CD14-positive monocyte (primary cell): ENCODE data around the gene SUCO. TPM values are rescaled to one million over a fixed set of nuclear protein-coding genes. Genes with fewer than 3 reads are reported as not detected.

Experiments
- DNase-seq, 3 donors: peaks; one replicate each; pipeline ENCODE4 v3.0.0-alpha.2; 2011 to 2022
- H2AFZ ChIP-seq: 2 replicates; pipeline ENCODE4 v1.6.0; 2012; ENCODE audit warnings: mild to moderate bottlenecking, low read depth, low read length, inconsistent platforms; ENCODE audit not compliant: insufficient read depth, poor library complexity, severe bottlenecking
- H3K27ac ChIP-seq, 2 donors: 1 replicate in 1 of 2; 2 replicates in 1 of 2; pipeline ENCODE4 v1.5.1; 2012 to 2013; ENCODE audit warnings: low read length in 2 of 2, control low read depth in 1 of 2, inconsistent platforms in 1 of 2, low read depth in 1 of 2, mild to moderate bottlenecking in 1 of 2
- H3K27me3 ChIP-seq, 2 donors: one replicate each; pipeline versions ENCODE4 v1.6.0 to v1.6.1; 2011 to 2013; ENCODE audit warnings: low read length in 2 of 2; ENCODE audit not compliant: control insufficient read depth in 2 of 2, insufficient read depth in 2 of 2
- H3K36me3 ChIP-seq, 2 donors: replicated peaks in 1 of 2; 1 replicate in 1 of 2; 2 replicates in 1 of 2; pipeline versions ENCODE4 v1.5.1 to v1.6.1; 2012 to 2013; ENCODE audit warnings: low read length in 2 of 2, control low read depth in 1 of 2, inconsistent platforms in 1 of 2, mild to moderate bottlenecking in 1 of 2; ENCODE audit not compliant: insufficient read depth in 2 of 2, control insufficient read depth in 1 of 2
- H3K4me1 ChIP-seq, 2 donors: 1 replicate in 1 of 2; 2 replicates in 1 of 2; pipeline versions ENCODE4 v1.5.1 to v1.6.1; 2012 to 2013; ENCODE audit warnings: low read length in 2 of 2, control low read depth in 1 of 2, inconsistent platforms in 1 of 2, mild to moderate bottlenecking in 1 of 2, moderate library complexity in 1 of 2; ENCODE audit not compliant: insufficient read depth in 2 of 2, control insufficient read depth in 1 of 2
- H3K4me2 ChIP-seq: replicated peaks from 2 replicates; pipeline ENCODE3; 2012; ENCODE audit warnings: low read length, moderate library complexity, mild to moderate bottlenecking; ENCODE audit not compliant: poor library complexity, severe bottlenecking; ENCODE audit errors: extremely low read depth
- H3K4me3 ChIP-seq, 3 experiments: fragments of 200-600 bp in 1 of 3; sonication (generic) in 1 of 3; replicated peaks in 1 of 3; 1 replicate in 2 of 3; 2 replicates in 1 of 3; pipeline ENCODE4 v1.5.1; 2011 to 2013; ENCODE audit warnings: low read length in 3 of 3, mild to moderate bottlenecking in 3 of 3, control low read depth in 2 of 3, low read depth in 2 of 3, inconsistent platforms in 1 of 3, moderate library complexity in 1 of 3
- H3K79me2 ChIP-seq: 2 replicates; pipeline ENCODE4 v1.6.0; 2012; ENCODE audit warnings: mild to moderate bottlenecking, control low read depth, inconsistent platforms, low read length, moderate library complexity; ENCODE audit not compliant: insufficient read depth
- H3K9ac ChIP-seq: 2 replicates; pipeline ENCODE4 v1.6.0; 2017; ENCODE audit warnings: low read length, mild to moderate bottlenecking; ENCODE audit not compliant: insufficient read depth, poor library complexity, severe bottlenecking
- H3K9me3 ChIP-seq, 2 donors: replicated peaks in 1 of 2; 1 replicate in 1 of 2; 2 replicates in 1 of 2; pipeline versions ENCODE4 v1.5.1 to v1.6.1; 2012 to 2013; ENCODE audit warnings: low read length in 2 of 2, control low read depth in 1 of 2; ENCODE audit not compliant: control insufficient read depth in 1 of 2, insufficient read depth in 1 of 2
- H4K20me1 ChIP-seq: 2 replicates; pipeline ENCODE4 v1.6.0; 2012; ENCODE audit warnings: mild to moderate bottlenecking, low read length, control low read depth, moderate library complexity; ENCODE audit not compliant: insufficient read depth
- H3K27ac Mint-ChIP-seq, 7 donors: one replicate each; pipeline ENCODE4 v1.8.0; 2020; ENCODE audit warnings: mild to moderate bottlenecking in 7 of 7, mixed read lengths in 7 of 7, moderate library complexity in 6 of 7, inconsistent platforms in 2 of 7
- H3K27me3 Mint-ChIP-seq, 3 donors: one replicate each; pipeline ENCODE4 v1.8.0; 2021 to 2022; ENCODE audit warnings: low read depth in 3 of 3, mild to moderate bottlenecking in 3 of 3, mixed read lengths in 3 of 3, moderate library complexity in 3 of 3, inconsistent platforms in 1 of 3
- H3K36me3 Mint-ChIP-seq, 2 donors: one replicate each; pipeline ENCODE4 v1.8.0; 2020; ENCODE audit warnings: mixed read lengths in 2 of 2, inconsistent platforms in 1 of 2, mild to moderate bottlenecking in 1 of 2
- H3K4me1 Mint-ChIP-seq: one replicate; pipeline ENCODE4 v1.8.0; 2020; ENCODE audit warnings: mild to moderate bottlenecking, mixed read lengths
- H3K4me3 Mint-ChIP-seq, 2 donors: one replicate each; pipeline ENCODE4 v1.8.0; 2020; ENCODE audit warnings: mild to moderate bottlenecking in 2 of 2, mixed read lengths in 2 of 2, moderate library complexity in 1 of 2
- H3K9me3 Mint-ChIP-seq, 7 donors: one replicate each; pipeline ENCODE4 v1.8.0; 2020 to 2022; ENCODE audit warnings: mixed read lengths in 7 of 7, mild to moderate bottlenecking in 6 of 7, moderate library complexity in 6 of 7, inconsistent platforms in 2 of 7
- CTCF ChIP-seq: fragments of 200-600 bp; IDR thresholded peaks from one replicate; pipeline ENCODE4 v1.8.0; 2022; ENCODE audit warnings: antibody characterized with exemption, mild to moderate bottlenecking
- WGBS: methylation state at CpG from one replicate; pipeline ENCODE4 v1.1.5; 2013; ENCODE audit warnings: missing lambda C conversion rate; ENCODE audit not compliant: insufficient coverage; 5-methylcytosine and 5-hydroxymethylcytosine counted together
- intact Hi-C, 2 donors: fragments of 100-400 bp; cut with micrococcal nuclease; formaldehyde crosslinking; loops; one replicate each; pipeline versions ENCODE4 v1.15.0 to v1.15.1; 2023
- polyA plus RNA-seq, 3 donors: library from polyadenylated mRNA; depleted of rRNA in 1 of 3; unstranded in 2 of 3; stranded (reverse) in 1 of 3; fragments of 300-500 nt in 2 of 3; fragments of >200 nt in 1 of 3; fragmentation: Illumina TruSeq in 2 of 3; gene quantifications; 1 replicate in 2 of 3; 2 replicates in 1 of 3; pipeline ENCODE4 v1.2.3, GENCODE V29; 2012 to 2021

Gene SUCO
- polyA plus RNA-seq, 3 donors, result 6.8 to 8.5 (median 6.8) TPM

DNA sequence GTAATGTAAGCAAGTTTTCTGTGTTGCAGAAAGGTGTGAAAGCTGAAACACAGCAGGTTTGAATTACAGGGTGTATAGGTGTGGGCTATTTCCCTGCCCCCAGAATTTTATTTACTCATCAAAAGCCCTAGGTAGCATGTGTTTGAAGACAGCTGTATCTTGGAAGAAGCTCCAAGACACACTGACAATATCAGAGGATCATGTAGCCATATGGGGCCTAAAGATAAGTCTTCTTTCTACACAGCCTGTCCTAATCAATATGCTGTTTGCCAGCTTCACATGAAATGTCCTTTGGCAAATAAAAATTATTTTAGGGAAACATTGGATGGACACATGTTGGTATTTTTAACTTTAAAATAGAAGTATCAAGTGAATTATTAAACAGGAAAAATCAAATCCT lies 17.5 kb upstream of the SUCO start:
- Histone ChIP-seq H3K27ac (peak overlapping the region in 1 of 2 donors; percentile 49), H3K4me2 (peak overlapping the region; percentile 23)

GRCh38 chr1:172515927-172516326 lies 17.0 kb upstream of the SUCO start:
- peaks cover 0 to 2% (median 0%) of the 10 kb centered on the region in 3 donors for H3K27me3 Mint-ChIP-seq
- peaks cover 0 to 8% (median 4%) of the 10 kb centered on the region in 7 donors for H3K9me3 Mint-ChIP-seq
- peaks cover 35% of the 10 kb centered on the region for H3K4me1 Mint-ChIP-seq
- no peaks in the 10 kb centered on the region for H3K36me3 Mint-ChIP-seq
- H3K27ac ChIP-seq, result peak overlapping the region; percentile 45 to 49
- peaks cover 31 to 43% of the 10 kb centered on the region in 2 donors for H3K4me1 ChIP-seq
- no peaks in the 10 kb centered on the region for H3K9me3 ChIP-seq
- no peaks in the 10 kb centered on the region for H3K36me3 ChIP-seq
- H3K27me3 ChIP-seq, result no peaks in the 10 kb centered on the region
- H3K4me2 ChIP-seq, result peak overlapping the region; percentile 23
- H3K4me3 ChIP-seq, result no peak overlapping the region
- no peaks in the 10 kb centered on the region for H4K20me1 ChIP-seq
- no peak overlapping the region for H2AFZ ChIP-seq
- TF ChIP-seq CTCF, result no peak
- no peaks in the 10 kb centered on the region for H3K79me2 ChIP-seq
- H3K9ac ChIP-seq, result no peak overlapping the region
- no CpG with 5 or more reads among the region's 1 CpG for WGBS
- DNase-seq, result peak; percentile 61 to 80 (median 65)
- intact Hi-C loops, result no loop called here
- H3K4me3 Mint-ChIP-seq, result no peak overlapping the region
- peak overlapping the region; percentile 35 to 83 (median 66) for H3K27ac Mint-ChIP-seq

More for the DNA sequence above, 17.5 kb upstream of the SUCO start:
- Mint-ChIP-seq H3K4me3 (no peak overlapping the region), H3K27ac (peak overlapping the region in 6 of 7 donors; percentile 30 to 80 (median 68)), H3K36me3 (no peaks in the 10 kb centered on the region), H3K27me3 (peaks cover 0 to 2% (median 0%) of the 10 kb centered on the region in 3 donors), H3K9me3 (peaks cover 0 to 8% (median 4%) of the 10 kb centered on the region in 7 donors), H3K4me1 (peaks cover 35% of the 10 kb centered on the region)
- no peaks in the 10 kb centered on the region for H4K20me1 ChIP-seq
- no peaks in the 10 kb centered on the region for H3K9me3 ChIP-seq
- H3K36me3 ChIP-seq, result no peaks in the 10 kb centered on the region
- H3K9ac ChIP-seq, result no peak overlapping the region
- H3K4me1 ChIP-seq, result peaks cover 31 to 43% of the 10 kb centered on the region in 2 donors
- H2AFZ ChIP-seq, result no peak overlapping the region
- no peaks in the 10 kb centered on the region for H3K79me2 ChIP-seq
- H3K27me3 ChIP-seq, result no peaks in the 10 kb centered on the region
- H3K4me3 ChIP-seq, result no peak overlapping the region
- no peak for TF ChIP-seq CTCF
- DNase-seq, result no peak
- intact Hi-C loops, result no loop called here
